B cell (primary cell): ENCODE measurements around the gene ASIC4. TPM values are rescaled to one million over a fixed set of nuclear protein-coding genes. Genes with fewer than 3 reads are reported as not detected.

Experiments used
- ATAC-seq: fragments of 200-7000 bp; cut with Tn5 transposase; one replicate; pipeline ENCODE4 v1.10.0; 2021; ENCODE audit warnings: low read depth, mild to moderate bottlenecking, moderate number of reproducible peaks, moderate library complexity
- CTCF ChIA-PET: fragments of 350-600 bp; sonication (Branson Sonifier 250); formaldehyde crosslinking; loops from one replicate; lab custom pipeline; 2021; ENCODE audit warnings: antibody characterized with exemption, inconsistent platforms; lab: Charles Lee
- POLR2A ChIA-PET: fragments of 350-600 bp; sonication (Branson Sonifier 250); formaldehyde crosslinking; loops from one replicate; lab custom pipeline; 2021; ENCODE audit warnings: antibody characterized with exemption; lab: Charles Lee
- DNase-seq: peaks from one replicate; pipeline ENCODE4 v3.0.0; 2013
- H2AFZ ChIP-seq: 2 replicates; pipeline ENCODE4 v1.6.1; 2012; ENCODE audit warnings: mild to moderate bottlenecking, low read depth, low read length; ENCODE audit not compliant: insufficient read depth, poor library complexity, severe bottlenecking
- H3K27ac ChIP-seq, 2 donors: 1 replicate in 1 of 2; 2 replicates in 1 of 2; pipeline ENCODE4 v1.5.1; 2012 to 2013; ENCODE audit warnings: low read length in 2 of 2, mild to moderate bottlenecking in 2 of 2, moderate library complexity in 1 of 2
- H3K27me3 ChIP-seq, 4 experiments: fragments of 200-600 bp in 1 of 4; sonication (generic) in 1 of 4; replicated peaks in 1 of 4; 1 replicate in 2 of 4; 2 replicates in 2 of 4; pipeline versions ENCODE4 v1.6.1 to v1.7.0; 2013 to 2016; ENCODE audit warnings: low read length in 3 of 4, mild to moderate bottlenecking in 2 of 4, mixed read lengths in 1 of 4, moderate library complexity in 1 of 4; ENCODE audit not compliant: insufficient read depth in 4 of 4, control insufficient read depth in 3 of 4; ENCODE audit errors: control extremely low read depth in 1 of 4
- H3K36me3 ChIP-seq, 2 experiments: replicated peaks in 1 of 2; 1 replicate in 1 of 2; 2 replicates in 1 of 2; pipeline versions ENCODE4 v1.6.1 to v1.7.1; 2013; ENCODE audit warnings: low read length in 1 of 2; ENCODE audit not compliant: insufficient read depth in 2 of 2, control insufficient read depth in 1 of 2; ENCODE audit errors: control extremely low read depth in 1 of 2, extremely low read depth in 1 of 2
- H3K4me1 ChIP-seq, 2 donors: fragments of 200-600 bp in 1 of 2; sonication (generic) in 1 of 2; 1 replicate in 1 of 2; 2 replicates in 1 of 2; pipeline versions ENCODE4 v1.5.1 to v1.6.1; 2013 to 2017; ENCODE audit warnings: low read length in 2 of 2; ENCODE audit not compliant: control insufficient read depth in 2 of 2, insufficient read depth in 2 of 2
- H3K4me2 ChIP-seq: replicated peaks from 2 replicates; pipeline ENCODE3; 2012; ENCODE audit warnings: mild to moderate bottlenecking, low read depth, low read length; ENCODE audit not compliant: poor library complexity, severe bottlenecking
- H3K4me3 ChIP-seq, 5 experiments: fragments of 200-600 bp in 1 of 5; sonication (generic) in 1 of 5; 1 replicate in 3 of 5; 2 replicates in 2 of 5; pipeline versions ENCODE4 v1.5.1 to v1.7.0; 2011 to 2016; ENCODE audit warnings: low read length in 4 of 5, mild to moderate bottlenecking in 4 of 5, low read depth in 2 of 5, control low read depth in 1 of 5, moderate library complexity in 1 of 5; ENCODE audit not compliant: insufficient read depth in 1 of 5; ENCODE audit errors: control extremely low read depth in 1 of 5, extremely low read depth in 1 of 5
- H3K79me2 ChIP-seq: fragments of 200-600 bp; sonication (generic); one replicate; pipeline ENCODE4 v1.6.0; 2016; ENCODE audit warnings: low read length; ENCODE audit not compliant: control insufficient read depth, insufficient read depth
- H3K9ac ChIP-seq: fragments of 200-600 bp; sonication (generic); 2 replicates; pipeline ENCODE4 v1.6.1; 2017; ENCODE audit warnings: mild to moderate bottlenecking, low read length, moderate library complexity
- H3K9me3 ChIP-seq, 3 donors: one replicate each; pipeline versions ENCODE4 v1.6.1 to v1.7.1; 2013; ENCODE audit warnings: low read length in 2 of 3; ENCODE audit not compliant: control insufficient read depth in 2 of 3, insufficient read depth in 1 of 3; ENCODE audit errors: control extremely low read depth in 1 of 3
- H4K20me1 ChIP-seq: 2 replicates; pipeline ENCODE4 v1.6.0; 2012; ENCODE audit warnings: mild to moderate bottlenecking, low read length; ENCODE audit not compliant: insufficient read depth, control insufficient read depth, poor library complexity, severe bottlenecking
- H3K27ac Mint-ChIP-seq: one replicate; pipeline ENCODE4 v1.8.0; 2021; ENCODE audit warnings: mixed read lengths
- H3K27me3 Mint-ChIP-seq: one replicate; pipeline ENCODE4 v1.8.0; 2021; ENCODE audit warnings: mixed read lengths
- H3K4me1 Mint-ChIP-seq: one replicate; pipeline ENCODE4 v1.8.0; 2021; ENCODE audit warnings: mixed read lengths
- H3K4me3 Mint-ChIP-seq: one replicate; pipeline ENCODE4 v1.8.0; 2021; ENCODE audit warnings: mixed read lengths
- H3K9me3 Mint-ChIP-seq: one replicate; pipeline ENCODE4 v1.8.0; 2022; ENCODE audit warnings: mixed read lengths; ENCODE audit not compliant: insufficient read depth
- EZH2 ChIP-seq: IDR thresholded peaks from 2 replicates; pipeline ENCODE4 v1.6.1; 2012; ENCODE audit warnings: borderline replicate concordance, low read depth, mild to moderate bottlenecking, moderate library complexity, low read length; ENCODE audit not compliant: insufficient read depth, poor library complexity, severe bottlenecking
- WGBS: methylation state at CpG from one replicate; pipeline ENCODE4 v1.1.5; 2013; ENCODE audit warnings: missing lambda C conversion rate; ENCODE audit not compliant: insufficient coverage; 5-methylcytosine and 5-hydroxymethylcytosine counted together
- intact Hi-C: fragments of 100-400 bp; cut with micrococcal nuclease; formaldehyde crosslinking; loops from one replicate; pipeline ENCODE4 v1.10.0; 2022
- polyA plus RNA-seq: library from polyadenylated mRNA; depleted of rRNA; stranded (reverse); fragments of >200 nt; gene quantifications from 2 replicates; pipeline ENCODE4 v1.2.3, GENCODE V29; 2012
- total RNA-seq, 2 donors: library from RNA; stranded (reverse); fragments of 120-200 nt in 1 of 2; gene quantifications; 1 replicate in 1 of 2; 2 replicates in 1 of 2; pipeline versions ENCODE4 v1.2.3 to v1.2.4, GENCODE V29; 2013 to 2022
- TF ChIP-seq, protein P1 (sequence below): fragments of 200-600 bp; IDR thresholded peaks from one replicate; pipeline ENCODE4 v1.8.0; 2022; ENCODE audit warnings: antibody characterized with exemption, mild to moderate bottlenecking

Gene ASIC4
- total and polyA plus RNA-seq, 2 donors (not counting 1 experiment from before 2014, with no cell fraction given) = not detected

DNA sequence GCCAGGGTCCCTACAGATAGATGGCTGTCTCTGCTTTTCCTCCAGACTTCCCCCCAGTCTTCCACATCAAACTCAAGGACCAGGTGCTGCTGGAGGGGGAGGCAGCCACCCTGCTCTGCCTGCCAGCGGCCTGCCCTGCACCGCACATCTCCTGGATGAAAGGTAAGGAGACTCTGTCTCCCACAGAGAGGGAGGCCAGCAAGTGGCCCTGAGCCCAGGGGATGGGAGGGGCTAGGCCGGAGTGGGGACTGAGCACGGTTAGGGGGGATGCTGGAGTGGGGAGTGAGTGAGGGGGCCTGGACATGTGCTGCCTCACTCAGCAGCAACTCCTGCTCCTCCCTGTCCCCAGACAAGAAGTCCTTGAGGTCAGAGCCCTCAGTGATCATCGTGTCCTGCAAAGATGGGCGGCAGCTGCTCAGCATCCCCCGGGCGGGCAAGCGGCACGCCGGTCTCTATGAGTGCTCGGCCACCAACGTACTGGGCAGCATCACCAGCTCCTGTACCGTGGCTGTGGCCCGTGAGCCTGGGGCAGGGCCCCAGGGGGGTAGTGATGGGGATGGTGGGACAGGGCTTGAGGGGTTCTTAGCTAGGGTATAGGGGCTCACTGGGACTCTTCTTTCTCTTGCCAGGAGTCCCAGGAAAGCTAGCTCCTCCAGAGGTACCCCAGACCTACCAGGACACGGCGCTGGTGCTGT lies 26.0 kb upstream of the ASIC4 start:
- CTCF ChIA-PET = interaction anchor here (0.8 kb wide), 1 partner anchor 42 kb away, joined by 4 read pairs; no protein-coding TSS in a partner anchor
- DNase-seq = no peak

GRCh38 chr2:219488844-219489194 lies 25.5 kb upstream of the ASIC4 start:
- POLR2A ChIA-PET = no interaction called here

More for the DNA sequence above, 26.0 kb upstream of the ASIC4 start:
- Histone ChIP-seq H3K4me2 (no peak overlapping the region), H2AFZ (no peak overlapping the region), H3K4me3 (no peak overlapping the region), H3K9me3 (peaks cover 0 to 3% (median 0%) of the 10 kb centered on the region in 3 donors), H4K20me1 (no peaks in the 10 kb centered on the region), H3K27ac (no peak overlapping the region), H3K4me1 (peaks cover 7 to 16% of the 10 kb centered on the region in 2 donors), H3K27me3 (peaks cover 0 to 58% (median 26%) of the 10 kb centered on the region in 4 experiments), H3K36me3 (no peaks in the 10 kb centered on the region), H3K79me2 (no peaks in the 10 kb centered on the region), H3K9ac (no peak overlapping the region)
- Mint-ChIP-seq H3K27ac (no peak overlapping the region), H3K4me3 (no peak overlapping the region), H3K27me3 (peaks cover 49% of the 10 kb centered on the region), H3K4me1 (peaks cover 10% of the 10 kb centered on the region), H3K9me3 (no peaks in the 10 kb centered on the region)
- POLR2A ChIA-PET = no interaction called here
- TF ChIP-seq, protein P1, sequence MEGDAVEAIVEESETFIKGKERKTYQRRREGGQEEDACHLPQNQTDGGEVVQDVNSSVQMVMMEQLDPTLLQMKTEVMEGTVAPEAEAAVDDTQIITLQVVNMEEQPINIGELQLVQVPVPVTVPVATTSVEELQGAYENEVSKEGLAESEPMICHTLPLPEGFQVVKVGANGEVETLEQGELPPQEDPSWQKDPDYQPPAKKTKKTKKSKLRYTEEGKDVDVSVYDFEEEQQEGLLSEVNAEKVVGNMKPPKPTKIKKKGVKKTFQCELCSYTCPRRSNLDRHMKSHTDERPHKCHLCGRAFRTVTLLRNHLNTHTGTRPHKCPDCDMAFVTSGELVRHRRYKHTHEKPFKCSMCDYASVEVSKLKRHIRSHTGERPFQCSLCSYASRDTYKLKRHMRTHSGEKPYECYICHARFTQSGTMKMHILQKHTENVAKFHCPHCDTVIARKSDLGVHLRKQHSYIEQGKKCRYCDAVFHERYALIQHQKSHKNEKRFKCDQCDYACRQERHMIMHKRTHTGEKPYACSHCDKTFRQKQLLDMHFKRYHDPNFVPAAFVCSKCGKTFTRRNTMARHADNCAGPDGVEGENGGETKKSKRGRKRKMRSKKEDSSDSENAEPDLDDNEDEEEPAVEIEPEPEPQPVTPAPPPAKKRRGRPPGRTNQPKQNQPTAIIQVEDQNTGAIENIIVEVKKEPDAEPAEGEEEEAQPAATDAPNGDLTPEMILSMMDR = no peak
- TF ChIP-seq EZH2 = no peak
- WGBS = 88% methylated on average over 3 of the region's 17 CpGs
- no peak for ATAC-seq
- intact Hi-C loops = no loop called here

More at GRCh38 chr2:219488844-219489194, 25.5 kb upstream of the ASIC4 start:
- 89% methylated on average over 10 of the region's 14 CpGs for WGBS
- Mint-ChIP-seq H3K4me1 (peaks cover 10% of the 10 kb centered on the region), H3K4me3 (no peak overlapping the region), H3K27ac (no peak overlapping the region), H3K27me3 (peaks cover 54% of the 10 kb centered on the region), H3K9me3 (no peaks in the 10 kb centered on the region)
- ATAC-seq (no peak), DNase-seq (no peak)
- Histone ChIP-seq H3K9ac (no peak overlapping the region), H4K20me1 (no peaks in the 10 kb centered on the region), H3K9me3 (peaks cover 0 to 3% (median 0%) of the 10 kb centered on the region in 3 donors), H3K4me1 (peaks cover 4 to 13% of the 10 kb centered on the region in 2 donors), H3K79me2 (no peaks in the 10 kb centered on the region), H3K27me3 (peaks cover 0 to 61% (median 25%) of the 10 kb centered on the region in 4 experiments), H2AFZ (no peak overlapping the region), H3K27ac (no peak overlapping the region), H3K4me2 (no peak overlapping the region), H3K4me3 (no peak overlapping the region), H3K36me3 (no peaks in the 10 kb centered on the region)
- CTCF ChIA-PET = interaction anchor here (0.8 kb wide), 1 partner anchor 41 kb away, joined by 4 read pairs; no protein-coding TSS in a partner anchor
- TF ChIP-seq EZH2 = no peak
- TF ChIP-seq, protein P1 = no peak
- intact Hi-C loops = no loop called here
